ENCODE measurements around the gene LIPM. TPM values are rescaled to one million over a fixed set of nuclear protein-coding genes. Genes with fewer than 3 reads are reported as not detected.

LIPM gene
- total RNA-seq, 1 donor from 2014 or later = not detected

- H3K4me3 Mint-ChIP-seq (ENCODE audit: unreplicated experiment) = no peak within 1 kb of the TSS
- no peaks in the 10 kb centered on the region for H3K36me3 Mint-ChIP-seq (ENCODE audit: unreplicated experiment)
- TF ChIP-seq CTCF (IDR thresholded peaks at IDR 0.05) = no peak
- no peak within 1 kb of the TSS for H3K27ac Mint-ChIP-seq (ENCODE audit: unreplicated experiment)
- H3K9me3 Mint-ChIP-seq (ENCODE audit: unreplicated experiment) = no peaks in the 10 kb centered on the region
- peaks cover 6% of the 10 kb centered on the region for H3K27me3 Mint-ChIP-seq (ENCODE audit: unreplicated experiment)
- no peak for DNase-seq (ENCODE audit: extremely low spot score, unreplicated experiment)
- peaks cover 4% of the 10 kb centered on the region for H3K4me1 Mint-ChIP-seq (ENCODE audit: unreplicated experiment)
Measured at GRCh38 chr10:88759366-88760101, 43.0 kb upstream of the LIPM start, which contains the start of gene LIPN. Gene LIPN, plus strand, starts transcription at chr10:88760020. Its CDS starts 1,386 bp downstream, at chr10:88761406.

- no peak for DNase-seq (ENCODE audit: extremely low spot score, unreplicated experiment)
- TF ChIP-seq CTCF (IDR thresholded peaks at IDR 0.05) = no peak
- H3K9me3 Mint-ChIP-seq (ENCODE audit: unreplicated experiment) = no peaks in the 10 kb centered on the region
- no peak overlapping the region for H3K4me3 Mint-ChIP-seq (ENCODE audit: unreplicated experiment)
- H3K27ac Mint-ChIP-seq (ENCODE audit: unreplicated experiment) = no peak overlapping the region
- H3K36me3 Mint-ChIP-seq (ENCODE audit: unreplicated experiment) = no peaks in the 10 kb centered on the region
- no peaks in the 10 kb centered on the region for H3K4me1 Mint-ChIP-seq (ENCODE audit: unreplicated experiment)
- peaks cover 6% of the 10 kb centered on the region for H3K27me3 Mint-ChIP-seq (ENCODE audit: unreplicated experiment)
Measured at GRCh38 chr10:88762906-88763305, 39.6 kb upstream of the LIPM start.

- Mint-ChIP-seq H3K9me3 (ENCODE audit: unreplicated experiment) (no peaks in the 10 kb centered on the region), H3K36me3 (ENCODE audit: unreplicated experiment) (no peaks in the 10 kb centered on the region), H3K27ac (ENCODE audit: unreplicated experiment) (no peak overlapping the region), H3K4me3 (ENCODE audit: unreplicated experiment) (no peak overlapping the region), H3K27me3 (ENCODE audit: unreplicated experiment) (peaks cover 7% of the 10 kb centered on the region), H3K4me1 (ENCODE audit: unreplicated experiment) (no peaks in the 10 kb centered on the region)
- DNase-seq (ENCODE audit: extremely low spot score, unreplicated experiment) = no peak
- no peak for TF ChIP-seq CTCF (IDR thresholded peaks at IDR 0.05)
Measured at GRCh38 chr10:88763441-88763840, 39.1 kb upstream of the LIPM start.

- no peak for DNase-seq (ENCODE audit: extremely low spot score, unreplicated experiment)
- no peak for TF ChIP-seq CTCF (IDR thresholded peaks at IDR 0.05)
- H3K4me1 Mint-ChIP-seq (ENCODE audit: unreplicated experiment) = no peaks in the 10 kb centered on the region
- no peak overlapping the region for H3K4me3 Mint-ChIP-seq (ENCODE audit: unreplicated experiment)
- H3K9me3 Mint-ChIP-seq (ENCODE audit: unreplicated experiment) = no peaks in the 10 kb centered on the region
- peaks cover 10% of the 10 kb centered on the region for H3K27me3 Mint-ChIP-seq (ENCODE audit: unreplicated experiment)
- no peaks in the 10 kb centered on the region for H3K36me3 Mint-ChIP-seq (ENCODE audit: unreplicated experiment)
- H3K27ac Mint-ChIP-seq (ENCODE audit: unreplicated experiment) = no peak overlapping the region
Measured at GRCh38 chr10:88764110-88764509, 38.4 kb upstream of the LIPM start.

- no peak for TF ChIP-seq CTCF (IDR thresholded peaks at IDR 0.05)
Measured at GRCh38 chr10:88765816-88766215, 36.7 kb upstream of the LIPM start.

More at GRCh38 chr10:88765816-88766215, 36.7 kb upstream of the LIPM start:
- DNase-seq (ENCODE audit: extremely low spot score, unreplicated experiment) = no peak
- Mint-ChIP-seq H3K9me3 (ENCODE audit: unreplicated experiment) (no peaks in the 10 kb centered on the region), H3K4me1 (ENCODE audit: unreplicated experiment) (no peaks in the 10 kb centered on the region), H3K4me3 (ENCODE audit: unreplicated experiment) (no peak overlapping the region), H3K27me3 (ENCODE audit: unreplicated experiment) (peaks cover 10% of the 10 kb centered on the region), H3K36me3 (ENCODE audit: unreplicated experiment) (no peaks in the 10 kb centered on the region), H3K27ac (ENCODE audit: unreplicated experiment) (no peak overlapping the region)

All from osteocyte (in vitro differentiated cells).